Activated CD4-positive, alpha-beta T cell treated with anti-CD3 and anti-CD28 coated beads for 36 hours (primary cell): Measurements from ENCODE around the gene LITAFD. TPM values are rescaled to one million over a fixed set of nuclear protein-coding genes. Genes with fewer than 3 reads are reported as not detected.
"Not testable (repeated sequence)": the region's sequence is repeated elsewhere in the genome, so short reads cannot be mapped to it uniquely, and the experiment has no call there.

Experiments used
- ATAC-seq: fragments of 200-7000 bp; cut with Tn5 transposase; one replicate; pipeline ENCODE4 v1.10.0; 2021; ENCODE audit warnings: mild to moderate bottlenecking, moderate library complexity
- CTCF ChIA-PET: fragments of 350-600 bp; sonication (Branson Sonifier 250); formaldehyde crosslinking; loops from one replicate; lab custom pipeline; 2021; ENCODE audit warnings: antibody characterized with exemption; lab: Charles Lee
- POLR2A ChIA-PET: fragments of 350-600 bp; sonication (Branson Sonifier 250); formaldehyde crosslinking; loops from one replicate; lab custom pipeline; 2021; ENCODE audit warnings: antibody characterized with exemption, inconsistent platforms; lab: Charles Lee
- DNase-seq: peaks from one replicate; pipeline ENCODE4 v3.0.0-alpha.2; 2020
- H3K27ac Mint-ChIP-seq: one replicate; pipeline ENCODE4 v1.8.0; 2021; ENCODE audit warnings: mixed read lengths
- H3K27me3 Mint-ChIP-seq: one replicate; pipeline ENCODE4 v1.8.0; 2021; ENCODE audit warnings: mixed read lengths
- H3K36me3 Mint-ChIP-seq: one replicate; pipeline ENCODE4 v1.8.0; 2021; ENCODE audit warnings: low read depth, mixed read lengths
- H3K4me1 Mint-ChIP-seq: one replicate; pipeline ENCODE4 v1.8.0; 2021; ENCODE audit warnings: mixed read lengths
- H3K4me3 Mint-ChIP-seq: one replicate; pipeline ENCODE4 v1.8.0; 2021; ENCODE audit warnings: mild to moderate bottlenecking, moderate library complexity, mixed read lengths
- H3K9me3 Mint-ChIP-seq: one replicate; pipeline ENCODE4 v1.8.0; 2021; ENCODE audit warnings: low read depth, mixed read lengths
- intact Hi-C, 2 experiments: fragments of 100-400 bp; cut with DNase I in 1 of 2; cut with micrococcal nuclease in 1 of 2; formaldehyde crosslinking; loops; one replicate each; pipeline versions ENCODE4 v1.14.2 to v1.15.1; 2022 to 2024; cut with DNase I, micrococcal nuclease
- total RNA-seq, 2 experiments: library from RNA; stranded (reverse); gene quantifications; one replicate each; pipeline ENCODE4 v1.2.3, GENCODE V29; 2021

LITAFD gene
- total RNA-seq, 2 experiments from 2014 or later: not detected

DNA sequence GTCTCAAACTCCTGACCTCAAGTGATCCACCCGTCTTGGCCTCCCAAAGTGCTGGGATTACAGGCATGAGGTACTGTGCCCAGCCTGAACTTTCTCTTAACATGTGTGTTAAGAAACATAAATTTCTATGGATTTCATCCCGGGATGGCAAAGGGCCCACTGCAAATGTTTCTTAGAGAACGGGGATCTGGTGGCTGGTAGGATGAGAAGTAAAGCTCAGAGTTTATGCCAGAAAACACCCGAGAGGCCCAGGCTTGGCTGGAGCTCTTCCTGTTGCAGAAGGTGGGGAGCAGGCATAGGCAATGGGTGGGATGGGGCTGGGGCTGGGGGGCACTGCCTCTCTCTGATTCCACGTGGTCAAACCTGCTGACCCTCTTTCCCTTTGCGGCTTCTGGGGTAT, 7.8 kb upstream of the LITAFD start:
- no peaks in the 10 kb centered on the region for H3K9me3 Mint-ChIP-seq
- H3K4me3 Mint-ChIP-seq: no peak overlapping the region
- no peaks in the 10 kb centered on the region for H3K27me3 Mint-ChIP-seq
- no peak for ATAC-seq
- intact Hi-C loops: no loop called here
- no peaks in the 10 kb centered on the region for H3K36me3 Mint-ChIP-seq
- no peak overlapping the region for H3K27ac Mint-ChIP-seq
- peaks cover 20% of the 10 kb centered on the region for H3K4me1 Mint-ChIP-seq
- CTCF ChIA-PET: interaction anchor here (1.6 kb wide), 1 partner anchor 260 kb away, joined by 5 read pairs; no protein-coding TSS in a partner anchor
- POLR2A ChIA-PET: no interaction called here
- no peak for DNase-seq

DNA sequence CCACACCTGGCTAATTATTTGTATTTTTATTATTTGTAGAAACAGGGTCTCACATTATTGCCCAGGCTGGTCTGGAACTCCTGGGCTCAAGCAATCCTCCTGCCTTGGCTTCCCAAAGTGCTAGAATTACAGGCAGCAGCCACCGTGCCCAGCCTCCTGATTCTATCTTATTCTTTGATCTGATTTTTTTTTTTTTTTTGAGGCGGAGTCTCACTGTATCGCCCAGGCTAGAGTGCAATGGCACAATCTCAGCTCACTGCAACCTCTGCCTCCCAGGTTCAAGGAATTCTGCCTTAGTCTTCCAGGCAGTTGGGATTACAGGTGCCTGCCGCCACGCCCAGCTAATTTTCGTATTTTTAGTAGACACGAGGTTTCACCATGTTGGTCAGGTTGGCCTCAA, 6.8 kb upstream of the LITAFD start:
- intact Hi-C loops, DNase-seq: not testable (repeated sequence)

DNA sequence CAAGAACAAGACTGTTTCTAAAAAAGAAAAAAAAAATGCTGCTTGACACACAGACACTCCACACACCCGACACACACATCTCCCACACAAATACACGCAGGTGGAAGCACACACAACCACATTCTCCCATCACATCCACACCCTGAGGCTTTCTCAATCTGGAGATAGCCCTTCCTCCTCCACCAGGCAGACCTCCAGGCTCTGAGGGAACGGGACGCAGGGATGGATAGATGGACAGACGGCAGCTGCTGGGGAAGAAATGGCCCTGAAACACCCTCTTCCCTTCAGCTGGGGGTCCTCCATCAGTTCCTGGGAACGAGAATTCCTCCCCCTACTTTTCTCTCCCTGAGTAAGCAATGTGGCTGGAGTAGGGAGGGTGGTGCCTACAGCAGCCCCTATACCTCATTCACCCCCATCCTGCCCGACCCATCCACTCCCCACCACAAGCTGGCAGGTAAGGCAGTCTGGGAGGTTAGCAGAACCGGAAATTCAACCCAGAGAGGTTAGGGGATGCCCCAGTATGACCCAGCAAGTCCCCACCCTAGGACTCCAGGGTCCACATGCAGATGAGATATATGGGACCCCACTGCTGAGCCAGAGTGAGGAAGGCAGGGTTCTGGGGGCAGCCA, 4.1 kb upstream of the LITAFD start:
- H3K4me3 Mint-ChIP-seq: no peak overlapping the region
- POLR2A ChIA-PET: no interaction called here
- no peaks in the 10 kb centered on the region for H3K27me3 Mint-ChIP-seq

More for the DNA sequence above, 6.8 kb upstream of the LITAFD start:
- H3K27ac Mint-ChIP-seq, POLR2A ChIA-PET, H3K4me3 Mint-ChIP-seq, H3K9me3 Mint-ChIP-seq, ATAC-seq, H3K36me3 Mint-ChIP-seq, CTCF ChIA-PET, H3K27me3 Mint-ChIP-seq: not testable (repeated sequence)
- H3K4me1 Mint-ChIP-seq: peaks cover 15% of the 10 kb centered on the region

DNA sequence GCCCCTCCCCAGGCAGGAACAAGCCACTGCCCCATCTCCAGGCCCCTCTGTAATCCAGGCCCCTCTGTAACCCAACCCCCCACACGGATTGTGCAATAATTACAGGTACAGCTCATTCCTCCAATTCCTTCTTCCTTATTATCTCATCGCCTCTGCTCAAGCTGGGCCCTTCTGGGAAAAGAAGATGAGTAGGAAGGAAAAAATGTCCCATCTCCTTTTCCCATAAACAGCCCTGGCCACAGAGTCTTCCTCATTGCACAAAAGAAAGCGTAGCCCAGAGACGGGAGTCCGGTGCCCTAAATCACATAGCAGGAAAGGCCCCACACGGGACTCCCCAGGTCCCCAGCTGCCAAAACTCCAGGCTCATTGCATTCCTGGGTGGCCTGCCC, 3.6 kb upstream of the LITAFD start:
- CTCF ChIA-PET: interaction anchor here (1.1 to 3.2 kb wide), 2 partner anchors 9 to 217 kb away, joined by 3 to 25 read pairs; partner anchors contain the start of gene CARHSP1
- Mint-ChIP-seq H3K27ac (no peak overlapping the region), H3K27me3 (no peaks in the 10 kb centered on the region), H3K9me3 (no peaks in the 10 kb centered on the region), H3K4me1 (peaks cover 5% of the 10 kb centered on the region), H3K36me3 (no peaks in the 10 kb centered on the region), H3K4me3 (no peak overlapping the region)
- ATAC-seq: no peak
- DNase-seq: no peak
- POLR2A ChIA-PET: no interaction called here
- intact Hi-C loops: no loop called here

More for the DNA sequence above, 4.1 kb upstream of the LITAFD start:
- ATAC-seq (no peak), DNase-seq (no peak)
- Mint-ChIP-seq H3K27ac (no peak overlapping the region), H3K4me1 (peaks cover 5% of the 10 kb centered on the region), H3K9me3 (no peaks in the 10 kb centered on the region), H3K36me3 (no peaks in the 10 kb centered on the region)
- CTCF ChIA-PET: interaction anchor here (0.7 to 3.2 kb wide), 3 partner anchors 9 to 216 kb away, joined by 3 to 25 read pairs (median 3); partner anchors contain the start of gene CARHSP1
- intact Hi-C loops: no loop called here

DNA sequence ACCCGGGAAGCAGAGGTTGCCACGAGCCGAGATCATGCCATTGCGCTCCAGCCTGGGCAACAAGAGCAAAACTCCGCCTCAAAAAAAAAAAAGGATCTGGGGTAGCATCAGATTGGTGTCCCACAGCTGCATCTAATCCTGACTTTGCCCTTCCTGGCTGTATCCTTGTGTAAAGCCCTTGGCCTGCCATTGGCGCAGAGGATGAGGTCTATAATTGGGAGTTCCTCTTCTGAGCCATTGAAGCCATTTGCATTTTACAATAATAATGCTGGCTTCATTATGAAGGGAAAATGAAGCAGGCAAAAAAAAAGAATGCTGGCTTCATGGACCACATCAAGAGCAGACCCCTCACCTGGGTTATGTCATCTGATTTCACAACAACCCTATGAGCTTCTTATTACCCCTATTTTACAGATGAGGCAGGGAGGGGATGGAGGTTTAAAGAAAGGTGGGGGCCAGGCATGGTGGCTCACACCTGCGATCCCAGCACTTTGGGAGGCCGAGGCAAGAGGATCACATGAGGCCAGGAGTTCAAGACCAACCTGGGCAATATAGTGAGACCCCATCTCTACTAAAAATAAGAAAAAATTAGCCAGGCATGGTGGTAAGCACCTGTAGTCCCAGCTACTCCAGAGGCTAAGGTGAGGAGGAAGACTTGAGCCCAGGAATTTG, 1.2 kb upstream of the LITAFD start:
- POLR2A ChIA-PET: interaction anchor here (1.0 to 2.0 kb wide), 2 partner anchors 11 to 56 kb away, joined by 5 read pairs; no protein-coding TSS in a partner anchor
- Mint-ChIP-seq H3K4me3 (no peak overlapping the region), H3K36me3 (no peaks in the 10 kb centered on the region), H3K4me1 (peaks cover 6% of the 10 kb centered on the region), H3K27me3 (peaks cover 3% of the 10 kb centered on the region), H3K27ac (no peak overlapping the region), H3K9me3 (no peaks in the 10 kb centered on the region)
- DNase-seq (no peak), ATAC-seq (no peak)
- CTCF ChIA-PET: interaction anchor here (0.6 to 3.4 kb wide), 29 partner anchors 8 to 1291 kb away, joined by 3 to 31 read pairs (median 4); partner anchors contain the start of genes CARHSP1 and TMEM186
- intact Hi-C loops: loop anchor here (1.0 kb wide), 3 partner anchors 12 to 314 kb away; partner anchors contain the start of gene CARHSP1 (in 1 of the 2)

DNA sequence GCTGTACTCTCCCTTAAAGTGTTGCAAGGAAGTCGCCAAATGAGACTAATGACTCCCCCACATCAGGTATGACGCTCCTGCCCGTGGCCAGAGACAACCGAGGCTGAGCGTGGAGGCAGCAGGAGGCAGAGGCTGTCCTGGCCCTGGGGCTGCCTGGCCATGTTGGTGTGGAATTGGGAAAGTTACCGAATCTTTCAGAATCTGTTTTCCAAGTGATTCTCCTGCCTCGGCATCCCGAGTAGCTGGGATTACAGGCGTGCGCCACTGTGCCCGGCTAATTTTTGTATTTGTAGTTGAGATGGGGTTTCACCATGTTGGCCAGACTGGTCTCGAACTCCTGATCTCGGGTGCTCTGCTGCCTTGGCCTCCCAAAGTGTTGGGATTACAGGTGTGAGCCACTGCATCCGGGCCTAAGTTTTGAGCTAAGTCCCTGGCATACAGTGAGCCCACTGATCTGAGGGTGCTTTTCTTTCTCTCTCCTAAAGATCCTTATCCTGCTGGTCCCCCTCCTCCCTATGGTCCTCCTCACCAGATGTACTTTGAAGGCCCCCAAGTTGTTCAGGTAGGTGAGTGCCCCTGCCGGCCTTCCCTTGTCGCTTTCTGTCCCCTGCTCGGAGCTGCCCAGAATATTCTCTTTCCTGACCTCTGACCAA, 700 bp downstream of the LITAFD start:
- ChIA-PET POLR2A (no interaction called here), CTCF (interaction anchor here (0.6 to 3.4 kb wide), 2 partner anchors 10 to 18 kb away, joined by 3 to 15 read pairs; no protein-coding TSS in a partner anchor)
- intact Hi-C loops: no loop called here
- Mint-ChIP-seq H3K4me1 (peaks cover 7% of the 10 kb centered on the region), H3K27ac (no peak overlapping the region), H3K4me3 (no peak overlapping the region), H3K36me3 (peaks cover 5% of the 10 kb centered on the region), H3K9me3 (no peaks in the 10 kb centered on the region), H3K27me3 (peaks cover 3% of the 10 kb centered on the region)
- no peak for DNase-seq
- no peak for ATAC-seq

DNA sequence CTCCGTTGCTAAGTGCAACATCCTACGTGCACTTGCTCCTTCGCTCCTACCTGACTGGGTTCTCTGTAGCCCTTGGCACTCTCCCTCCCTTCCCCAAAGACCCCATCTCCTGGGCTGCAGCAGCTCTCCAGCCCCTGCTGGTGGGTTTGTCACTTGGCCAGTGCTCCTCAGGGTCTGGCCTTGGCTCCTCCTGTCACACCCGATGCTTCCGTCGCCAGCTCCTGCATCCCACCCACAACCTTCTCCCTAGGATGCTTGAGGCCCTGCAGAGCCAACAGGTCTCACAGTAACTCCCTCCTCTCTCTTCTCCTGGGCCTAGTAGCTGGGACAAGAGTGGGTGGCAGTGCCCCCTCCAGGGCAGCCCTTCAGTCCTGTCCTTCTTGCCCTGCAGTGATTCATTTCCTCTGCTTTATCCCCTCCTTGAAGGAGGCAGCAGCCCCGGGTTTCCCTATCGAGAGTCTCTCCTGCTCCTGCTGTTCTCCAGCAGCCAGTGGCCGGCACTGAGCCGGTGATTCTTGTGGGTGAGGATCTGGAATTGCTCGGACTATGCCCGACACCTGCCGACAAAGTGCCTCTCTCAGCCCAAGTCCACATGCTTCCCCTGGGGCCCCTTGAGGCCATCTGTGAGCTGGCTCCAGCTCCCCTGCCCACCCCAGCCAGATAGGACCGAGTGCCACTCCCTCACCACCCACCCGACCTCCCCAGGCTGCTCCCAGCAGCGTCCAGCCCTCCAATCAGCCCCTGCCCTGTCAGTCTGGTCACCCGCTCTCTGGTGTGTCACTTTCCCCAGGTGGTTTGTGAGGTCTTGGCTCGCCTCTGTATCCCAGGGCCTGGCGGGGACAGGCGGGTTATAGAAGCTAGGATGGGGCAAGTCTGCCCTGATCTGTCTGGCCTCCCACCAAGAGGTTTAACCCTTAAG, 3.8 kb downstream of the LITAFD start:
- POLR2A ChIA-PET: interaction anchor here (0.8 kb wide), 1 partner anchor 34 kb away, joined by 3 read pairs; no protein-coding TSS in a partner anchor
- intact Hi-C loops: no loop called here
- Mint-ChIP-seq H3K9me3 (no peaks in the 10 kb centered on the region), H3K36me3 (peaks cover 11% of the 10 kb centered on the region), H3K4me1 (peaks cover 7% of the 10 kb centered on the region), H3K27me3 (peaks cover 3% of the 10 kb centered on the region), H3K4me3 (no peak overlapping the region), H3K27ac (no peak overlapping the region)
- no peak for DNase-seq
- CTCF ChIA-PET: interaction anchor here (0.6 to 1.7 kb wide), 2 partner anchors 54 to 225 kb away, joined by 3 to 5 read pairs; no protein-coding TSS in a partner anchor
- ATAC-seq: peak; percentile 7

DNA sequence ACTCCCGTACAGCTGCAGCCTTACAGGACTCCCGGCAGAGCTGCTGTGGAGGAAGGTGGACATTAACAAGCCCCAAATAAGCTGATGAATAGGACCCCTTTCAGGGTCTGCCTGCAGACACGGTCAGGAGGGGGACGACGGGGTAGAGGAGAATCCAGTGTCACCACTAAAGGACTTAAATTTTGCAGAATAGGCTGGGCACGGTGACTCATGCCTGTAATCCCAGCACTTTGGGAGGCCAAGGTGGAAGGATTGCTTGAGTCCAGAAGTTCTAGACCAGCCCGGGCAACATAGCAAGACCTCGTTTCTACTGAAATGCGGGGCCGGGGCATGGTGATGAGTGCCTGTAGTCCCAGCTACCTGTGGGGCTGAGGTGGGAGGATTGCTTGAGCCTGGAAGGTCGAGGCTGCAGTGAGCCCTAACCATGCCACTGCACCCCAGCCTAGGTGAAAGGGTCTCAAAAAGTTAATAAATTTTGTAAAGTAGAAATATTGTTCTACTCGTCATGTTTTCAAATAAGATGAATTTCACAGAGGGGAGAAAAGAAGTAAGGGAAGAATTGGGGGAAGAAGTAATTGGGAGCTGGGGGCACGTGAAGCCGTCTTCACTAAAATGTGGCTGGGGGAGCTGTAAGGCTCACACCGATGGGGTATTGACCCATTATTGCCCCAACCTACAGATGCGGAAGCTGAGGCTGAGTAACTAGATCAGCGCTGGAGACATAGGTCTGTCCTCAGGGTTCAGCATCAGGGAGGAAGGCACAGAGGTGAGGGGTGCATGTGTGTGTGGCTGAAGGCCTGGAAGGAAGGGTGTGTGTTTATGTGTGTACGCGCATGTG, 4.7 kb downstream of the LITAFD start:
- ChIA-PET POLR2A (interaction anchor here (0.8 kb wide), 1 partner anchor 35 kb away, joined by 3 read pairs; no protein-coding TSS in a partner anchor), CTCF (interaction anchor here (0.6 kb wide), 1 partner anchor 53 kb away, joined by 3 read pairs; no protein-coding TSS in a partner anchor)
- Mint-ChIP-seq H3K9me3 (no peaks in the 10 kb centered on the region), H3K4me1 (peaks cover 14% of the 10 kb centered on the region), H3K27ac (peak overlapping the region; percentile 26), H3K4me3 (no peak overlapping the region), H3K36me3 (peaks cover 19% of the 10 kb centered on the region), H3K27me3 (peaks cover 3% of the 10 kb centered on the region)
- no peak for ATAC-seq
- intact Hi-C loops: no loop called here
- DNase-seq: no peak

DNA sequence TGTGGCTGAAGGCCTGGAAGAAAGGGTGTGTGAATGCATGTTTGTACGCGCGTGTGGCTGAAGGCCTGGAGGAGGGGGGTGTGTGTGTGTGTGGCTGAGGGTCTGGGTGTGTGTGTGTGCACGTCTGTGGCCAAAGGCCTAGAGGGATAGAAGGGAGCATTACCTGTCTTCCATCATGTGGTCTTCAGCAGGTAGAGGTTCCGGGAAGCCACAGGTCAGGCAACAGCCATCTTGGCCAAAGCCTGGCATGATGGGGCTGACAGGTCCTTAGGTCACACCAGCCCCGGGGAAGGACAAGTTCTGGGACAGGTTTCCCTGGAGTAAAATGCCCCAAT, 5.2 kb downstream of the LITAFD start:
- H3K36me3 Mint-ChIP-seq: peaks cover 21% of the 10 kb centered on the region
- peaks cover 3% of the 10 kb centered on the region for H3K27me3 Mint-ChIP-seq
- DNase-seq (no peak), ATAC-seq (no peak)
- intact Hi-C loops: no loop called here
- ChIA-PET CTCF (no interaction called here), POLR2A (no interaction called here)
- peaks cover 17% of the 10 kb centered on the region for H3K4me1 Mint-ChIP-seq
- peak overlapping the region; percentile 26 for H3K27ac Mint-ChIP-seq
- H3K4me3 Mint-ChIP-seq: no peak overlapping the region
- no peaks in the 10 kb centered on the region for H3K9me3 Mint-ChIP-seq
